ENCODE results near the gene ADGRL1. TPM values are rescaled to one million over a fixed set of nuclear protein-coding genes. Genes with fewer than 3 reads are reported as not detected.
A peak's percentile ranks its signal among the peaks of the same experiment; 100 is the strongest.
"Not testable (repeated sequence)": the region's sequence is repeated elsewhere in the genome, so short reads cannot be mapped to it uniquely, and the experiment has no call there.

Gene ADGRL1
- total RNA-seq, 4 donors from 2014 or later, result 22.8 to 58.6 (median 48.8) TPM

DNA sequence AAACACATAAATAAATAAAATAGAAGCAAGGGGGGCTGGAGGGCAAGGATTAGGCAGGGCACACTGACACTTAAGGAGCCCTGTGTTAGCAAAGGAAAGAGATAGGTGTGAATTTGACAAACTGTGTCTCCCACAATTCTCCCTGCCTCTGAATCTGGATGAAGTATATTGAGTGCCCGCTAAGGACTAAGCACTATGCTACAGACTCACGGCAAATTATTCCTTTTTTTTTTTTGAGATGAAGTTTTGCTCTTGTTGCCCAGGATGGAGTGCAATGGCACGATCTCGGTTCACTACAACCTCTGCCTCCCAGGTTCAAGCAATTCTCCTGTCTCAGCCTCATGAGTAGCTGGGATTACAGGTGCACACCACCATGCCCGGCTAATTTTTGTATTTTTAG is 38.4 kb upstream of the ADGRL1 start:
- not testable (repeated sequence) for H3K36me3 ChIP-seq, H3K27ac ChIP-seq, H3K27me3 ChIP-seq, H3K4me3 ChIP-seq, DNase-seq, H3K9me3 ChIP-seq
- peaks cover 0 to 19% (median 3%) of the 10 kb centered on the region in 4 donors for H3K4me1 ChIP-seq

- not testable (repeated sequence) for H3K27ac ChIP-seq, H3K36me3 ChIP-seq, DNase-seq, H3K9me3 ChIP-seq, H3K27me3 ChIP-seq, H3K4me3 ChIP-seq
- H3K4me1 ChIP-seq, result peaks cover 0 to 12% (median 3%) of the 10 kb centered on the region in 4 donors
Observed at GRCh38 chr19:14243718-14244117, 37.7 kb upstream of the ADGRL1 start.

DNA sequence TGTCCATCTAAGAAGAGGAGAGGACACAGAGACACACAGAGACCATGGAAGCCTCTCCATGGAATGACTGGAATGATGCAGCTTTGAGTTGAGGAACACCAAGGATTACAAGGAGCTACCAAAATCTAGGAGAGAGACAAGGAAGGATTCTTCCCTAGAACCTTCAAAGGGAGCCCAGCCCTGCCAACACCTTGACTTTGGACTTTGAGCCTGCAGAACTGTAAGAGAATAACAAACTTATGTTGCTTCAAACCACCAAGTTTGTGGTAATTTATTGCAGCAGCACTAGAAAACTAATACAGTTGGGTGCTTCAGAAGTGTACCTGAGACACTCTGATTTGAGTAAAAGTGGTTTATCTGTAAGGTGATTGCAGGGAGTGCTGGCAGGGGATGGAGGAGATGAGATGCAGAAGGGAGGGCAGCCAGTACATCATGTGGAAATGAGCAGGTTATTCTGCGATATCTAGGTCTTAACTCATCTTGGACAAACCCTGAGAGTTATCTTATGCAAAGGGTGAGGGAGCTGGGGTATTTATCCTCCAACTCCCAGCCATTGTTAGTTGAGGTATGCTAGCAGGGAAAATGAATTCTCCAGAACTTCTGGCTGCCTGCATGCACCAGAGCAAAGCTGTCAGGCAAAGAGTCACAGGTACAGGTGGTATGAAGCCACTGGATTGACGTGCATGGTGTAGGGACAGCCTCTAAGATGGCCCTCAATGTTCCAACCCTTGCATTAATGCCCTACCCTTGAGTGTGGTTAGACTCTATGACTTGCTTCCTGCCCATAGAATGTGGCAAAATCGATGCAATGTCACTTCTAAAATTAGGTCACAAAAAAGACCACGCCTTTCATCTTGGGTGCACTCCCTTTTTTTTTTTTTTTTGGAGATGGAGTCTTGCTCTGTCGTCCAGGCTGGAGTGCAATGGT is 31.3 kb upstream of the ADGRL1 start:
- H3K36me3 ChIP-seq, result no peaks in the 10 kb centered on the region
- H3K4me1 ChIP-seq, result no peaks in the 10 kb centered on the region
- H3K27me3 ChIP-seq, result no peaks in the 10 kb centered on the region
- H3K4me3 ChIP-seq, result no peak overlapping the region
- DNase-seq, result no peak
- no peak for TF ChIP-seq POLR2A (IDR thresholded peaks at IDR 0.05)
- TF ChIP-seq, protein P1, sequence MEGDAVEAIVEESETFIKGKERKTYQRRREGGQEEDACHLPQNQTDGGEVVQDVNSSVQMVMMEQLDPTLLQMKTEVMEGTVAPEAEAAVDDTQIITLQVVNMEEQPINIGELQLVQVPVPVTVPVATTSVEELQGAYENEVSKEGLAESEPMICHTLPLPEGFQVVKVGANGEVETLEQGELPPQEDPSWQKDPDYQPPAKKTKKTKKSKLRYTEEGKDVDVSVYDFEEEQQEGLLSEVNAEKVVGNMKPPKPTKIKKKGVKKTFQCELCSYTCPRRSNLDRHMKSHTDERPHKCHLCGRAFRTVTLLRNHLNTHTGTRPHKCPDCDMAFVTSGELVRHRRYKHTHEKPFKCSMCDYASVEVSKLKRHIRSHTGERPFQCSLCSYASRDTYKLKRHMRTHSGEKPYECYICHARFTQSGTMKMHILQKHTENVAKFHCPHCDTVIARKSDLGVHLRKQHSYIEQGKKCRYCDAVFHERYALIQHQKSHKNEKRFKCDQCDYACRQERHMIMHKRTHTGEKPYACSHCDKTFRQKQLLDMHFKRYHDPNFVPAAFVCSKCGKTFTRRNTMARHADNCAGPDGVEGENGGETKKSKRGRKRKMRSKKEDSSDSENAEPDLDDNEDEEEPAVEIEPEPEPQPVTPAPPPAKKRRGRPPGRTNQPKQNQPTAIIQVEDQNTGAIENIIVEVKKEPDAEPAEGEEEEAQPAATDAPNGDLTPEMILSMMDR (IDR thresholded peaks at IDR 0.05), result no peak
- H3K9me3 ChIP-seq, result no peaks in the 10 kb centered on the region
- H3K27ac ChIP-seq, result no peak overlapping the region

DNA sequence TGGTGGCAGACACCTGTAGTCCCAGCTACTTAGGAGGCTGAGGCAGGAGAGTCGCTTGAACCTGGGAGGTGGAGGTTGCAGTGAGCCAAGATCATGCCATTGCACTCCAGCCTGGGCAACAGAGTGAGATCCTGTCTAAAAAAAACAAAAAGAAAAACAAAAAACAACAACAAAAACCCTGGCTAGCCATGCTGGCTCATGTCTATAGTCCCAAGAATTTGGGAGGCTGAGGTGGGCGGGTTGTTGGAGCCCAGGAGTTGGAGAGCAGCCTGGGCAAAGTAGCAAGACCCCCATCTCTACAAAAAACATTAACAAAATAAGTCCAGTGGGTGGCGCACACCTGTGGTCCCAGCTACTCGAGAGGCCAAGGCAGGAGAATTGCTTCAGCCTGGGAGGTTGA is 27.0 kb upstream of the ADGRL1 start:
- H3K4me1 ChIP-seq, H3K36me3 ChIP-seq, H3K4me3 ChIP-seq, H3K27ac ChIP-seq, H3K27me3 ChIP-seq, DNase-seq, H3K9me3 ChIP-seq: not testable (repeated sequence)

DNA sequence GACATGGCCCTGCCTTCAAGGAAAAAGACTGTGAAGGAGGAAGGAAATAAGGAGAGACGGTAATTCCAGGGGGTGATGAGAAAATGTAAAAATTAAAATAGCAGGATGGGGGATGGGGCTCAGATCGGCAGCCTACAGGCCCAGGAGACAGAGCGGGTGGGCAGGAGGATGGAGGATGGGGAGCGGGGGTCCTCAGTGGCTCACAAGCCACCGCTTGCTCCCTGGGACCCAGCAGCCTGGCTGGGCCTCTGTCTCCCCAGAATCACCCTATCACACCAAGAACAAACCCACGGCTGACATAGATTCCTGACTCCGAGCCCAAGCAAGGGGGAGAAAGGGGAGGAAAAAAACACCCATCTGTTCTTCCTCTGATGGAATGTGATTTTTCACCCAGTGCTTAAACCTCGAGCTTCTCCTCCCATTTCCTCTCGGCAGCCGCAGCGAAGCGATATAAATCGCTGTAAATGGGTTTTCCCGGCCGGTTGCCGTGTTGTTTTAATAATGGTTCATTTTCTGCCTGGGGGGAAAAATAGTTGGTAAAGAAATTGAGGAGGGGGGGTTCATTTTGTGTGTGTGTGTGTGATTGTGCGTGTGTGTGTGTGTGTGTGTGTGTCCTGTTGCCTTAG is 22.6 kb upstream of the ADGRL1 start:
- not testable (repeated sequence) for H3K9me3 ChIP-seq, H3K27ac ChIP-seq, H3K27me3 ChIP-seq, H3K4me3 ChIP-seq, H3K36me3 ChIP-seq, DNase-seq, H3K4me1 ChIP-seq

DNA sequence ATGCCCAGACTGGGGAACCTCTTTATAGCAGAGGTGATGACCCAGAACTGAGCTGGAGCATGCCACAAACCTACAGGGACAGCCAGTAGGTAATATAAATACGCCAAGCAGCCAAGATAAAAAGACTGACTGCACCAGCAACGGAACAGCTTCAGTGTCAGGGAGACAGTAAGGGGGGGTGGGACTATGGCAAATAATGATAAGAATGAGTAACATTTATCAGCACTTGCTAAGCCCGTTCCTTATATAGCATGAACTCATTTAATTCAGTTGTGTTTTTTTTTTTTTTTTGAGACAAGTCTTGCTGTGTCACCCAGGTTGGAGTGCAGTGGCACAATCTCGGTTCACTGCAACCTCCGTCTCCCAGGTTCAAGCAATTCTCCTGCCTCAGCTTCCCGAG is 20.5 kb upstream of the ADGRL1 start:
- not testable (repeated sequence) for H3K36me3 ChIP-seq, DNase-seq, H3K4me3 ChIP-seq, H3K27ac ChIP-seq, H3K27me3 ChIP-seq, H3K4me1 ChIP-seq, H3K9me3 ChIP-seq

- TF ChIP-seq POLR2A (IDR thresholded peaks at IDR 0.05), result no peak
- TF ChIP-seq, protein P1 (IDR thresholded peaks at IDR 0.05), result no peak
- H3K4me3 ChIP-seq, result no peak overlapping the region
- no peak overlapping the region for H3K27ac ChIP-seq
- no peak for DNase-seq
- no peaks in the 10 kb centered on the region for H3K36me3 ChIP-seq
- no peaks in the 10 kb centered on the region for H3K9me3 ChIP-seq
- peaks cover 0 to 16% (median 0%) of the 10 kb centered on the region in 4 donors for H3K4me1 ChIP-seq
- H3K27me3 ChIP-seq, result no peaks in the 10 kb centered on the region
Observed at GRCh38 chr19:14222886-14223285, 16.9 kb upstream of the ADGRL1 start.

DNA sequence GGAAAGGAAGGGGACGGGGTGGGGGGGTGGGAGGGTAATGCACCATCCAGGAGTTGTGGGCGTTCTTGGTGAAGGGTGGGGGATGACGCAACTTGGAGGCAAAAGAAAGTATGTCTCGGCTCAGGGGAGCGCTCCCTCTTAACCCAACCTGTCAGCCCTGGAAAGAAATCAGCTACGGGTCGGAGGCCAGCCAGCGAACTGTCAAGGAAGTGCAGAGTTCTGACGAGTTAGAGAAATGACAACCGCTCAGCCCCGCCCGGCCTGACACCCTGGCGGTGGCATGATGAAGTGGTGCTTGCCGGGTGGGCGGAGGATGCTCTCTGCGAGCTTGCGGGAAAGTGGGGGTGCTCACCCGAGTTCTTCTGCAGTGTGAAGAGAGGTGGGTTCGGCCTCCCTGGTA is 15.4 kb upstream of the ADGRL1 start:
- TF ChIP-seq, protein P1 (IDR thresholded peaks at IDR 0.05), result peak in 5 of 6 experiments; percentile 45 to 73 (median 61)
- H3K36me3 ChIP-seq, H3K27me3 ChIP-seq, H3K9me3 ChIP-seq, H3K4me3 ChIP-seq, H3K27ac ChIP-seq: not testable (repeated sequence)
- peaks cover 0 to 24% (median 2%) of the 10 kb centered on the region in 4 donors for H3K4me1 ChIP-seq
- DNase-seq, result peak; percentile 52 to 78 (median 73)
